Measurements from ENCODE around the gene RBM28. TPM values are rescaled to one million over a fixed set of nuclear protein-coding genes. Genes with fewer than 3 reads are reported as not detected.

Gene RBM28

GRCh38 chr7:128253701-128254100 is 90.0 kb downstream of the RBM28 start:
- Histone ChIP-seq H2BK12ac (ENCODE audit: low read length in 2 of 2) (no peak overlapping the region), H3K27ac (ENCODE audit: low read length, poor library complexity, severe bottlenecking) (no peak overlapping the region), H3K27me3 (ENCODE audit: control insufficient read depth in 1 of 2, insufficient read depth in 1 of 2, low read length in 2 of 2) (peaks cover 56 to 58% of the 10 kb centered on the region in 2 experiments), H3K36me3 (ENCODE audit: control insufficient read depth in 1 of 2, insufficient read depth in 2 of 2, low read depth in 1 of 2, low read length in 2 of 2) (no peaks in the 10 kb centered on the region), H3K4me2 (ENCODE audit: low read length, poor library complexity, severe bottlenecking) (no peak overlapping the region), H3K18ac (ENCODE audit: low read depth in 1 of 2, low read length in 2 of 2) (no peak overlapping the region), H2BK15ac (ENCODE audit: low read depth, poor library complexity, severe bottlenecking) (no peak overlapping the region), H4K8ac (ENCODE audit: low read length) (no peak overlapping the region), H3K79me1 (replicated peaks; ENCODE audit: low read length, poor library complexity, severe bottlenecking) (no peaks in the 10 kb centered on the region), H3K9me3 (ENCODE audit: control insufficient read depth, low read length) (no peaks in the 10 kb centered on the region), H3K9ac (ENCODE audit: low read length) (no peak overlapping the region), H3K4ac (ENCODE audit: low read depth in 1 of 2, low read length in 2 of 2) (no peak overlapping the region), H3K14ac (ENCODE audit: low read length in 2 of 2) (no peak overlapping the region), H2AFZ (ENCODE audit: low read depth, low read length) (no peak overlapping the region), H2BK5ac (ENCODE audit: low read depth, low read length, poor library complexity, severe bottlenecking) (no peak overlapping the region), H3K23ac (ENCODE audit: low read length in 2 of 2) (no peak overlapping the region), H3K4me3 (ENCODE audit: insufficient read depth in 1 of 2, low read depth in 1 of 2, low read length in 2 of 2) (no peak overlapping the region), H2BK120ac (ENCODE audit: low read depth, low read length) (no peak overlapping the region), H4K91ac (ENCODE audit: low read length) (no peak overlapping the region), H3K4me1 (ENCODE audit: control insufficient read depth, insufficient read depth, low read depth, low read length) (no peaks in the 10 kb centered on the region), H2AK5ac (ENCODE audit: low read length, severe bottlenecking) (no peak overlapping the region)
- WGBS = 83% methylated on average over 8 of the region's 8 CpGs
- no peak for DNase-seq

- Histone ChIP-seq H4K8ac (ENCODE audit: low read length) (no peak overlapping the region), H2BK5ac (ENCODE audit: low read depth, low read length, poor library complexity, severe bottlenecking) (no peak overlapping the region), H3K27ac (ENCODE audit: low read length, poor library complexity, severe bottlenecking) (no peak overlapping the region), H3K27me3 (ENCODE audit: control insufficient read depth in 1 of 2, insufficient read depth in 1 of 2, low read length in 2 of 2) (peaks cover 52 to 63% of the 10 kb centered on the region in 2 experiments), H3K4me3 (ENCODE audit: insufficient read depth in 1 of 2, low read depth in 1 of 2, low read length in 2 of 2) (no peak overlapping the region), H2AK5ac (ENCODE audit: low read length, severe bottlenecking) (no peak overlapping the region), H3K9ac (ENCODE audit: low read length) (no peak overlapping the region), H3K23ac (ENCODE audit: low read length in 2 of 2) (no peak overlapping the region), H2BK15ac (ENCODE audit: low read depth, poor library complexity, severe bottlenecking) (no peak overlapping the region), H2BK120ac (ENCODE audit: low read depth, low read length) (no peak overlapping the region), H3K4me2 (ENCODE audit: low read length, poor library complexity, severe bottlenecking) (no peak overlapping the region), H3K79me1 (replicated peaks; ENCODE audit: low read length, poor library complexity, severe bottlenecking) (no peaks in the 10 kb centered on the region), H3K4me1 (ENCODE audit: control insufficient read depth, insufficient read depth, low read depth, low read length) (no peaks in the 10 kb centered on the region), H3K4ac (ENCODE audit: low read depth in 1 of 2, low read length in 2 of 2) (no peak overlapping the region), H3K18ac (ENCODE audit: low read depth in 1 of 2, low read length in 2 of 2) (no peak overlapping the region), H3K36me3 (ENCODE audit: control insufficient read depth in 1 of 2, insufficient read depth in 2 of 2, low read depth in 1 of 2, low read length in 2 of 2) (no peaks in the 10 kb centered on the region), H3K9me3 (ENCODE audit: control insufficient read depth, low read length) (no peaks in the 10 kb centered on the region), H2BK12ac (ENCODE audit: low read length in 2 of 2) (no peak overlapping the region), H2AFZ (ENCODE audit: low read depth, low read length) (no peak overlapping the region), H3K14ac (ENCODE audit: low read length in 2 of 2) (no peak overlapping the region), H4K91ac (ENCODE audit: low read length) (no peak overlapping the region)
- 39% methylated on average over 2 of the region's 4 CpGs for WGBS
- DNase-seq = no peak
Measured at GRCh38 chr7:128251337-128251736, 92.4 kb downstream of the RBM28 start.

Small RNA genes lying within 50 kb of the gene (small RNA-seq; reads per million reads assigned to genes)
- gene RNU7-27P (ENCODE audit: low read depth) = not detected
